MM.1S (cell line): ENCODE measurements around the gene TBC1D16.

Experiments
- DNase-seq: peaks from one replicate; pipeline ENCODE4 v3.0.0-alpha.2; 2015
- H2AFZ ChIP-seq: fragments of 300-600 bp; sonication (generic); 2 replicates; pipeline ENCODE4 v1.6.0; 2016; ENCODE audit warnings: antibody characterized with exemption, low read length
- H3F3A ChIP-seq: fragments of 300-600 bp; sonication (generic); 2 replicates; pipeline ENCODE4 v1.6.1; 2016; ENCODE audit warnings: mild to moderate bottlenecking, antibody characterized with exemption, low read length, moderate library complexity, mixed read lengths; ENCODE audit not compliant: insufficient read depth
- H3K27ac ChIP-seq: fragments of 300-600 bp; sonication (generic); 2 replicates; pipeline ENCODE4 v1.5.1; 2016; ENCODE audit warnings: mild to moderate bottlenecking, low read length
- H3K27me3 ChIP-seq: fragments of 300-600 bp; sonication (generic); replicated peaks from 2 replicates; pipeline ENCODE4 v1.6.0; 2016; ENCODE audit warnings: low read length; ENCODE audit not compliant: insufficient read depth
- H3K36me3 ChIP-seq: fragments of 300-600 bp; sonication (generic); replicated peaks from 2 replicates; pipeline ENCODE4 v1.6.1; 2016; ENCODE audit warnings: mild to moderate bottlenecking, low read length, mixed read lengths; ENCODE audit not compliant: insufficient read depth
- H3K4me1 ChIP-seq: fragments of 300-600 bp; sonication (generic); 2 replicates; pipeline ENCODE4 v1.6.1; 2016; ENCODE audit warnings: low read length, mixed read lengths
- H3K4me2 ChIP-seq: fragments of 300-600 bp; sonication (generic); 2 replicates; pipeline ENCODE4 v1.6.0; 2016; ENCODE audit warnings: low read depth, low read length
- H3K4me3 ChIP-seq: fragments of 300-600 bp; sonication (generic); 2 replicates; pipeline ENCODE4 v1.5.1; 2016; ENCODE audit warnings: low read length, mixed read lengths
- H3K79me2 ChIP-seq: fragments of 300-600 bp; sonication (generic); 2 replicates; pipeline ENCODE4 v1.6.1; 2016; ENCODE audit warnings: mixed run types, low read length, mixed read lengths
- H3K9ac ChIP-seq: fragments of 300-600 bp; sonication (generic); 2 replicates; pipeline ENCODE4 v1.6.1; 2016; ENCODE audit warnings: low read length, mixed read lengths
- H3K9me2 ChIP-seq: fragments of 300-600 bp; sonication (generic); replicated peaks from 2 replicates; pipeline ENCODE4 v1.6.1; 2016; ENCODE audit warnings: mild to moderate bottlenecking, low read length, mixed read lengths; ENCODE audit not compliant: insufficient read depth
- H3K9me3 ChIP-seq: fragments of 300-600 bp; sonication (generic); replicated peaks from 2 replicates; pipeline ENCODE4 v1.6.1; 2016; ENCODE audit warnings: mild to moderate bottlenecking, low read length, mixed read lengths; ENCODE audit not compliant: insufficient read depth
- H4K20me1 ChIP-seq: fragments of 300-600 bp; sonication (generic); 2 replicates; pipeline ENCODE4 v1.6.1; 2016; ENCODE audit warnings: mild to moderate bottlenecking, low read length, moderate library complexity, mixed read lengths; ENCODE audit not compliant: insufficient read depth
- CTCF ChIP-seq: fragments of 300-600 bp; sonication (generic); IDR thresholded peaks from 2 replicates; pipeline ENCODE4 v1.5.1; 2016; ENCODE audit warnings: antibody characterized with exemption, low read length, mixed read lengths
- EZH2 ChIP-seq: fragments of 300-600 bp; sonication (generic); optimal IDR thresholded peaks from 2 replicates; pipeline ENCODE3; 2017; ENCODE audit warnings: low read depth, mild to moderate bottlenecking, antibody characterized with exemption, low read length, mixed read lengths
- EZH2phosphoT487 ChIP-seq: fragments of 300-600 bp; sonication (generic); IDR thresholded peaks from 2 replicates; pipeline ENCODE4 v1.6.1; 2018; ENCODE audit warnings: antibody characterized with exemption, low read length

Gene TBC1D16

GRCh38 chr17:80006811-80007752 is 28.6 kb downstream of the TBC1D16 start:
- Histone ChIP-seq H2AFZ (no peak overlapping the region), H3K36me3 (no peaks in the 10 kb centered on the region), H3K27ac (no peak overlapping the region), H3K9me2 (no peaks in the 10 kb centered on the region), H3K9ac (no peak overlapping the region), H3K9me3 (no peaks in the 10 kb centered on the region), H3K4me1 (0 out of 2 replicates have a peak, but pooled peaks cover 3% of the 10 kb centered on the region), H4K20me1 (no peaks in the 10 kb centered on the region), H3K79me2 (no peaks in the 10 kb centered on the region), H3K4me3 (no peak overlapping the region), H3F3A (no peaks in the 10 kb centered on the region), H3K27me3 (peaks cover 95% of the 10 kb centered on the region), H3K4me2 (no peak overlapping the region)
- no peak for DNase-seq
- TF ChIP-seq EZH2 = no peak
- no peak for TF ChIP-seq CTCF
- TF ChIP-seq EZH2phosphoT487 = no peak

- no peak overlapping the region for H3K4me3 ChIP-seq
- no peak for DNase-seq
- H3F3A ChIP-seq = no peaks in the 10 kb centered on the region
- no peak overlapping the region for H2AFZ ChIP-seq
- TF ChIP-seq EZH2phosphoT487 = no peak
- TF ChIP-seq EZH2 = no peak
- no peak for TF ChIP-seq CTCF
- no peaks in the 10 kb centered on the region for H3K9me3 ChIP-seq
- no peak overlapping the region for H3K4me2 ChIP-seq
- 0 out of 2 replicates have a peak, but pooled peaks cover 3% of the 10 kb centered on the region for H3K4me1 ChIP-seq
- no peaks in the 10 kb centered on the region for H3K9me2 ChIP-seq
- peaks cover 96% of the 10 kb centered on the region for H3K27me3 ChIP-seq
- H3K9ac ChIP-seq = no peak overlapping the region
- H3K36me3 ChIP-seq = no peaks in the 10 kb centered on the region
- no peaks in the 10 kb centered on the region for H3K79me2 ChIP-seq
- H3K27ac ChIP-seq = no peak overlapping the region
- no peaks in the 10 kb centered on the region for H4K20me1 ChIP-seq
Measured at GRCh38 chr17:80006339-80006720, 29.3 kb downstream of the TBC1D16 start.

- no peak overlapping the region for H3K27ac ChIP-seq
- H3K4me3 ChIP-seq = no peak overlapping the region
- H4K20me1 ChIP-seq = no peaks in the 10 kb centered on the region
- TF ChIP-seq EZH2 (no peak), EZH2phosphoT487 (no peak), CTCF (peak; percentile 94)
- 0 out of 2 replicates have a peak, but pooled peaks cover 3% of the 10 kb centered on the region for H3K4me1 ChIP-seq
- no peaks in the 10 kb centered on the region for H3K9me2 ChIP-seq
- no peak overlapping the region for H3K9ac ChIP-seq
- DNase-seq = no peak
- H3K27me3 ChIP-seq = peaks cover 98% of the 10 kb centered on the region
- H3K79me2 ChIP-seq = no peaks in the 10 kb centered on the region
- no peaks in the 10 kb centered on the region for H3F3A ChIP-seq
- H2AFZ ChIP-seq = no peak overlapping the region
- no peaks in the 10 kb centered on the region for H3K36me3 ChIP-seq
- no peak overlapping the region for H3K4me2 ChIP-seq
- H3K9me3 ChIP-seq = no peaks in the 10 kb centered on the region
Measured at GRCh38 chr17:80005360-80006338, 30.0 kb downstream of the TBC1D16 start.
